Stimulated activated CD4-positive, alpha-beta T cell treated with anti-CD3 and anti-CD28 coated beads, Interleukin-2, amount 100 ng/mL, for 48 hours (primary cell): ENCODE measurements around the gene VSIR.
A peak's percentile ranks its signal among the peaks of the same experiment; 100 is the strongest.

ENCODE experiments used
- DNase-seq, 2 donors: peaks; one replicate each; pipeline ENCODE4 v3.0.0-alpha.2; 2020

The VSIR gene

GRCh38 chr10:71711052-71711623 is 62.2 kb downstream of the VSIR start:
- DNase-seq, result no peak

GRCh38 chr10:71710519-71710918 is 62.8 kb downstream of the VSIR start:
- DNase-seq, result no peak

- no peak for DNase-seq
Observed at GRCh38 chr10:71708897-71709882, 64.1 kb downstream of the VSIR start.

DNA sequence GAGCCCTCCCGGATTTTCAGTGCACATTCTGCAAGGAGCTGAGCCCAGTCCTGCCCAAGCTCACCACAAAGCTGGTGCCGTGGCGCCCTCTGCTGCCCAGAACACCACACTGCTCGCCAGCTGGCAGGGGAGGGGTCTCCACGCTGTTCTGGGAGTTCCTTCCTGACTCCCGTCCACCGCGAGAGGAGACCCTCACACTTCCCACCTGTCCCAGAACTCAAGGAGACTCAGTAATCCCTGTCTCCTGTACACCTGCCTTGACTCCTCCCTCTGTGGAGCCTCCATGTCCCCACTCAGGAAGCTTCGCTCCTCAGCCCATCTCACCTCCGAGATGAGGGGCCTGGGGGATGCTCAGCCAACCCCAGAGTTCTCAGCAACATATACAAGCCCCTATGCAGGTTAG is 65.0 kb downstream of the VSIR start:
- peak; percentile 68 to 79 for DNase-seq

DNA sequence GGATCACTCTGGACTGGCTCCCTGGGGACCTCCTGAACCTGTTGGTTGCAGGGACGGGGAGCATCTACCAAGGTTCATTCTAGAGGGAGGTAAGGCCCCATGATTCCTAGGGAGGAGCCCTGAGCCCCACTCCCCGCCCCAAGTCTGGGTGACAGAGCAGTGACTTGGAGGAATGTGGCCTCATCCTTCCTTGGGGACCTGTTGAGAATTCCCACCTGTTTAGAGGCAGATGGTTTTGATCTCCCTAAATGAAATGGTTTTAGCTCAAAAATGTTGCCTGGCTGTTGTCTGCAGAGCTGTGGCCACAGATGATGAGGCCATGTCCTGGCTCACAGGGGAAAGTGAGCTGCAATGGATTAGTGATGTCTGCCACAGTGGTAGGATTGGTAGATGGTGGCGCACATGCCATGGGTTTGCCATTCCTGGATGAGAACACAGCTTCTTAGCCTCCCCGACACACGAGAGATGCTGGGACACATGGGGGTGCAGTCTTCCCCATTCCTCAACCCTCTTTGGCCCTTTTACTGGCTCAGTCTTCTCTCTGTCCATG is 66.0 kb downstream of the VSIR start:
- DNase-seq, result no peak

- DNase-seq, result no peak
Observed at GRCh38 chr10:71706216-71707121, 66.9 kb downstream of the VSIR start.

- no peak for DNase-seq
Observed at GRCh38 chr10:71705582-71705981, 67.7 kb downstream of the VSIR start.

DNA sequence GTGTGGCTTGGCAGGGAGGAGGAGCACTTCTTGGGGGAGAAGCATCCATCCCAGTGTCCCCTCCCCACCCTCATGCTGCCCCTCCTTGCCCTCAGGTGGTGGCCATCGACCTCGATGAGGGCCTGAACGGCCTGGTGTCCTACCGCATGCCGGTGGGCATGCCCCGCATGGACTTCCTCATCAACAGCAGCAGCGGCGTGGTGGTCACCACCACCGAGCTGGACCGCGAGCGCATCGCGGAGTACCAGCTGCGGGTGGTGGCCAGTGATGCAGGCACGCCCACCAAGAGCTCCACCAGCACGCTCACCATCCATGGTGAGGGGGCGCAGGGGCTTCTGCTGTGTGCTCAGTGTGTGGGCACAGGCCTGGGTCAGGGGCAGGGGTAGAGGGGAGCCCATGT is 68.5 kb downstream of the VSIR start:
- no peak for DNase-seq

DNA sequence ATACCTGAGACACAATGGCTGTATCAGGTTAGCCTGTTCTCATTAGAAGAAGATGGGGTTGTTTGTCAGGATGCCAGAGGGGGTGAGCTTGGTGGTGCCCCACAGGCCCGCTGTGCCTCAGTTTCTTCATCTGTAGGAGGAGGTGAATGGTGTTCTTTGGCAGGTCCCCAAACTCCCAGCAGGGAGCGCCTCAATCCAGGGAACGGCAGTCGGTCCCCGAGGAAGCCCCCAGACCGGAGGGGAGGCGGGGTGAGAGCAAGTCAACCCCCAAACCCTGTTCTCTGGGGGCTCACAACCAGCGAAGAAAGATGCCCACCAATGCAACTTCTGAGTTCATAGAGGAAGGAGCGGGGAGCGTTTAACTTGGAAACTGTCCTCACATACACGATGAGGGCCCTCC is 69.7 kb downstream of the VSIR start:
- no peak for DNase-seq

- no peak for DNase-seq
Observed at GRCh38 chr10:71701496-71702132, 71.7 kb downstream of the VSIR start.

- no peak for DNase-seq
Observed at GRCh38 chr10:71700731-71701368, 72.5 kb downstream of the VSIR start.

DNA sequence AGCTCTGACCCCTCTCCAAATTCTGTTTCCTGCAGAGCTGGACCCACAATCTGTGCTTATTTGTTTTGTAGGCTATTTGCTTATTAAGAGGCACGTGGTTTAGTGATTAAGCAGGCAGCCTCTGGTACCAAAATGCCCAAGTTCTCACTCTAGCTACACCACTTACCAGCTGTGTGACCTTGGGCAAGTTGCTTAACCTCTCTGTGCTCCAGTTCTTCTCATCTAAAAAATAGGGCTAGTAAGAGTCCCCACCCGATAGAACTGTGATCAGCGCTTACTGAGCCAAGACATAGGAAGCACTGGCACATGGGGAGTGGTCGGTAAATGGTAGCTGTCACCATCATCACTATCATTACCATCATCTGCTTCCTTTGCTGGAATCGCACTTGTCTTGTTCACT is 74.6 kb downstream of the VSIR start:
- DNase-seq, result no peak

DNA sequence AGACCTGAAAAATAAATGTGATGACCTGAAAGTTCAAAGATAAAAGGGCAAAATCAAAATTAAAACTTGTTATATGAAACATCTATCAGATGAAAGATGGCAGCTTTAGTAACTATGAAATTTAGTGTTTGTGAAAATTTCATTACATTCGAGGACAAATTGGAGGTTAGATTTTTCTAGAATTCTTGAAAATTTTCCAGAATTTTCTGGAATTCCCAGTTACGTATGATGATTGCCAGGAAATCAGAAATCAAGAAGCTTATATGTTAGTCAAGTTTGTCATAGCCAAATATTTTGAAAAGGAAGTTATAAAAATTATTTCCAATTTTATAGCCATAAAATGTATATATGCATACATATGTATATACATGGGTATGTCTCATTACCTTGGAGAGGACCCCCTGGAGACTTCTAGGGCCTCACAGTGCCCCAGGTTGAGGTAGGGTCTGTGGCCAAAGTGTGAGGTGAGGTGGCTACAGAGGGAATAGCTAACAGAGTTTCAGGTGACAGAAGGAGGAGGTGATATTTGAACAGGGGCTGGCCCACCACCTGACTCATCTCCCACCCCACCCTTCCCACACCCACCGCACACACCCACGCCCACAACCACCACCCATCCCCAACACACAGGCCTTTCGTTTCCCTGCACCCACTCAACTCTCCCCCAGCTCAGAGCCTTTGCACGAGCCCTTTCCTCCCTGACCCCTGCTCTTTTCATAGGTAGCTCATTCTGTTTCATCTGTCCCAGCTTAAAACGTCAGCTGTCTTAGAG is 75.2 kb downstream of the VSIR start:
- DNase-seq, result no peak
